Ishikawa (cell line): ENCODE results near the gene DIPK1C.

ENCODE experiments used
- CREB1 ChIP-seq: IDR thresholded peaks from 2 replicates; pipeline ENCODE4 v1.6.1; 2012; ENCODE audit warnings: low read depth
- EP300 ChIP-seq: IDR thresholded peaks from 2 replicates; pipeline ENCODE4 v1.6.1; 2012; ENCODE audit warnings: borderline replicate concordance
- FOXM1 ChIP-seq: IDR thresholded peaks from 2 replicates; pipeline ENCODE4 v1.6.1; 2012; ENCODE audit warnings: low read depth, borderline replicate concordance
- NFIC ChIP-seq: IDR thresholded peaks from 2 replicates; pipeline ENCODE4 v1.6.1; 2012
- TAF1 ChIP-seq: IDR thresholded peaks from 2 replicates; pipeline ENCODE4 v1.6.1; 2012; ENCODE audit warnings: low read depth, mild to moderate bottlenecking
- TEAD4 ChIP-seq: IDR thresholded peaks from 2 replicates; pipeline ENCODE4 v1.6.1; 2012

DNA sequence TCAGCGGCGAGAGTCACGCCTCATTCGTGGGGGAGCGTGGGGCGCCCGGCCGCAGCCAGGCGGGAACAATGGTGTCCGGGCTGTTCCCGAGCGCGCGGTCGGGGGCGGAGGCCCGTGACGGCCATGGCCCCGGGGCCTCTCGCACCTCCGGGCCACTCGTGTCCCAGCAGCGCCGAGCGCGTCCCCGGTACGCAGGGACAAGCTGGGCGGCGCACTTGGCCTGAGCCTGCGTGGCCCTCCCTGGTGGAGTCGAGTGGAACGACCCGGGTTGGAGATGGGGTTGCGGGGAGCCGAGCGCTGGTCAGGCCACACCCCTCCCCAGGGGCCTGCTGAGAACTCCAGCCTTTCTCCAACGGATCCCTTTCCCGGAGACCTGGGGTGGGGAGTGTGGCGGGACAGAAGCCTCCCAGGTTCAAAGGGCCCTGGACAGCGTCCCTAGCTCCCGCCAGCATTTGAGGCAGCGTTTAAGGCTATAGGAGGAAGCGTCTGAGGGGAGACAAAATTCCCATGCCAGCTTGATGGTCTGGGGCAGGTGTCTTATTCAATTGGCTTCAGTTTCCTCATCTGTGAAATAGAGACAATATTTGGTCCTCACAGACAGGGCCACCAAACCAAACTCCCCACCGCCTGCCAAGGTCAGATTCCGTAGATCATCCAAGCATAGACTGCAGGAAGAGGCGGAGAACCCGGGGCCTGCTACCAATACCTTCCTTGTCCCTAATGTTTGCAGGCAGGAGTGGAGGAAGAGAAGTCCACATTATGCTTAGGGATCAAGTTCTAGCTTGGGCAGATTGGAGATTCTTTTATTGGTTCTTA, 39.6 kb upstream of the DIPK1C start:
- TF ChIP-seq TAF1: peak; percentile 17; the same call in 1 of the 2 replicates
- TF ChIP-seq EP300: no peak
- peak; percentile 49; the same call in 1 of the 2 replicates for TF ChIP-seq TEAD4
- TF ChIP-seq CREB1: no peak
- TF ChIP-seq NFIC: no peak
- no peak for TF ChIP-seq FOXM1
